Chondrocyte (in vitro differentiated cells): ENCODE data around the gene NRIP3. TPM values are rescaled to one million over a fixed set of nuclear protein-coding genes. Genes with fewer than 3 reads are reported as not detected.
A peak's percentile ranks its signal among the peaks of the same experiment; 100 is the strongest.
"Not testable (repeated sequence)": the region's sequence is repeated elsewhere in the genome, so short reads cannot be mapped to it uniquely, and the experiment has no call there.

ENCODE experiments used
- DNase-seq: peaks from one replicate; pipeline ENCODE4 v3.0.0; 2021; ENCODE audit warnings: mixed read lengths, low spot score
- H3K27ac Mint-ChIP-seq: one replicate; pipeline ENCODE4 v1.8.0; 2021; ENCODE audit warnings: mild to moderate bottlenecking, moderate library complexity, mixed read lengths; ENCODE audit not compliant: unreplicated experiment
- H3K27me3 Mint-ChIP-seq: 2 replicates; pipeline ENCODE4 v1.8.0; 2021; ENCODE audit warnings: low read depth, mixed read lengths
- H3K36me3 Mint-ChIP-seq: 2 replicates; pipeline ENCODE4 v1.8.0; 2021; ENCODE audit warnings: low read depth, mixed read lengths
- H3K4me1 Mint-ChIP-seq: 2 replicates; pipeline ENCODE4 v1.8.0; 2021; ENCODE audit warnings: low read depth, mild to moderate bottlenecking, mixed read lengths
- H3K4me3 Mint-ChIP-seq: one replicate; pipeline ENCODE4 v1.8.0; 2021; ENCODE audit warnings: mild to moderate bottlenecking, moderate library complexity, mixed read lengths; ENCODE audit not compliant: unreplicated experiment
- H3K9me3 Mint-ChIP-seq: 2 replicates; pipeline ENCODE4 v1.8.0; 2021; ENCODE audit warnings: low read depth, mixed read lengths
- total RNA-seq: library from RNA; stranded (reverse); gene quantifications from 3 replicates; pipeline ENCODE4 v1.2.1, GENCODE V29; 2021
- TF ChIP-seq, protein P1 (sequence below): fragments of 200-600 bp; sonication (generic); IDR thresholded peaks from 2 replicates; pipeline ENCODE4 v1.5.0; 2021; ENCODE audit warnings: antibody characterized with exemption, mild to moderate bottlenecking, moderate library complexity

Gene NRIP3
- total RNA-seq, 1 donor from 2014 or later: 3.5 TPM

DNA sequence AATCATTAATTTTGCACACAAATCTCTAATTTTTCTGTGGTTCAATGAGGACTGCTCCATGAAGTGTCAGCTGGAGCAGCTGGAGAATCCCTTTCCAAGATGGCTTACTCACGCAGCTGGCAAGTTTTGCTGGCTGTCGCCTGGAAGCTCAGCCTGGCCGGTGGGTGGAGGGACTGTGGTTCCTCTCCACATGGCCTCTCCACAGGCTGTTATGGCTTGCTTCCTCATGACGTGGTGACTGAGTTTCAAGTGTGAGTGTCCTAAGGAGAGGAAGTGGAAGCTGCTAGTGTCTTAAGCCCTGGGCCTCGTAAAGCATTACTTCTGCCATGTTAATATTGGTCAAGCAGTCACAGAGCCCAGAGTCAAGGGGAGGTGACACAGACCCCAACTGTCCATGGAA lies 14.0 kb upstream of the NRIP3 start:
- H3K4me3 Mint-ChIP-seq: no peak overlapping the region
- no peak for DNase-seq
- H3K36me3 Mint-ChIP-seq: peaks cover 4% of the 10 kb centered on the region
- TF ChIP-seq, protein P1, sequence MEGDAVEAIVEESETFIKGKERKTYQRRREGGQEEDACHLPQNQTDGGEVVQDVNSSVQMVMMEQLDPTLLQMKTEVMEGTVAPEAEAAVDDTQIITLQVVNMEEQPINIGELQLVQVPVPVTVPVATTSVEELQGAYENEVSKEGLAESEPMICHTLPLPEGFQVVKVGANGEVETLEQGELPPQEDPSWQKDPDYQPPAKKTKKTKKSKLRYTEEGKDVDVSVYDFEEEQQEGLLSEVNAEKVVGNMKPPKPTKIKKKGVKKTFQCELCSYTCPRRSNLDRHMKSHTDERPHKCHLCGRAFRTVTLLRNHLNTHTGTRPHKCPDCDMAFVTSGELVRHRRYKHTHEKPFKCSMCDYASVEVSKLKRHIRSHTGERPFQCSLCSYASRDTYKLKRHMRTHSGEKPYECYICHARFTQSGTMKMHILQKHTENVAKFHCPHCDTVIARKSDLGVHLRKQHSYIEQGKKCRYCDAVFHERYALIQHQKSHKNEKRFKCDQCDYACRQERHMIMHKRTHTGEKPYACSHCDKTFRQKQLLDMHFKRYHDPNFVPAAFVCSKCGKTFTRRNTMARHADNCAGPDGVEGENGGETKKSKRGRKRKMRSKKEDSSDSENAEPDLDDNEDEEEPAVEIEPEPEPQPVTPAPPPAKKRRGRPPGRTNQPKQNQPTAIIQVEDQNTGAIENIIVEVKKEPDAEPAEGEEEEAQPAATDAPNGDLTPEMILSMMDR: no peak
- H3K27me3 Mint-ChIP-seq: no peaks in the 10 kb centered on the region
- H3K27ac Mint-ChIP-seq: no peak overlapping the region
- peaks cover 5% of the 10 kb centered on the region for H3K9me3 Mint-ChIP-seq
- H3K4me1 Mint-ChIP-seq: no peaks in the 10 kb centered on the region

DNA sequence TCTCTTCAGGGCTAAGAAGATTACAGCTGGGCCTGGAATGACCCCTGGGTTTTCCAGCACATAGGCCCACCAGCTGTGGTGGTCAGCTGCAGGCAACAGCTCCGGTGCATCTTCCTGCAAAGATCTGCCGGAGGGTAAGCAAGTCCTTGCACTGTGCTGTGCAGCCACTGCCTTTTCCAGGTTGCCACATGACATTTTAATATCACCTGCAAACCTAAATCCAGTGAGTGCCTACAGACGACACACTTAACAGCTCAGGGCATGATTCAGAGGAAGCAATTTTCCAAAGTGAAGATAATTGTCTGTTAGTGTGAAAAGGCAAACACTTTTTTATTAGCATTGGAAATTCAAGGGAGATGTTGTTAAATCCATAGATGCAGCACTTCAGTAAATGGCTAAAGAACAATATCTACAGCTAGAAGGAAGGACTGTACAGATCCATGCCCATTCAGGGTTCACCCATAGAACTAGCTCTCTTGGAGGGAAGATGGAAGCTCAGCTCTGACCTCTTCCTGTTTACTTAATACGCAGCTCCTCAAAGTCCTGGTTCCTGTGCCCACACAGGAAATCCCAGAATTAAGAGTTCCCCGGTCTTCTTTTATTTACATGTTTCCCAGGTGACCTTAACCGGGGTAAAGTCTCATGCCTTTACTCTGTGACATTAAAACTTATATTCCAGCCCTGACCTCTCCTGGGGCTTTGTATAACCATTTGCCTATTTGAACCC lies 13.3 kb upstream of the NRIP3 start:
- Mint-ChIP-seq H3K27me3 (no peaks in the 10 kb centered on the region), H3K9me3 (peaks cover 5% of the 10 kb centered on the region), H3K4me1 (no peaks in the 10 kb centered on the region), H3K4me3 (no peak overlapping the region), H3K36me3 (peaks cover 4% of the 10 kb centered on the region), H3K27ac (no peak overlapping the region)
- TF ChIP-seq, protein P1: no peak
- DNase-seq: no peak

DNA sequence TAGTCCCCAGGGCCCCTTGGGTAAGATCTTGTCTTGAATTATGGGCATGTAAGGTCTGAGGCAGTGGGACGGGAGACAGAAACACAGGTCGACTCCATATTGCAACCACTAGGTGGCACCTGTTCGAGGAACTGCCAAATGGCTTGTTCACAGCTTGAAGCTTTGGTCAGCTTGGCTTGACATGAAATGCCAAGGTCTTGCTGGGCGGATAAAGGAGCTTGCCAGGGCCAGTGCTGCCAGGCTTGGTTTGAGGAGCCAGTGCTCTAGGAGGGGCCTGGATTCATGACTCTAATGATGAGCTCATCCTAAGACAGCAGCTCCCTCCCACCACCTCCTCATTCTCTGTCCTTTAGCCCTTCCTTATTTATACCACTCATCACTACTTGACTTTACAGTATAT lies 11.9 kb upstream of the NRIP3 start:
- peaks cover 2% of the 10 kb centered on the region for H3K36me3 Mint-ChIP-seq
- H3K27ac Mint-ChIP-seq: no peak overlapping the region
- H3K4me3 Mint-ChIP-seq: no peak overlapping the region
- no peaks in the 10 kb centered on the region for H3K4me1 Mint-ChIP-seq
- TF ChIP-seq, protein P1: peak; percentile 85
- no peaks in the 10 kb centered on the region for H3K27me3 Mint-ChIP-seq
- no peak for DNase-seq
- peaks cover 7% of the 10 kb centered on the region for H3K9me3 Mint-ChIP-seq

DNA sequence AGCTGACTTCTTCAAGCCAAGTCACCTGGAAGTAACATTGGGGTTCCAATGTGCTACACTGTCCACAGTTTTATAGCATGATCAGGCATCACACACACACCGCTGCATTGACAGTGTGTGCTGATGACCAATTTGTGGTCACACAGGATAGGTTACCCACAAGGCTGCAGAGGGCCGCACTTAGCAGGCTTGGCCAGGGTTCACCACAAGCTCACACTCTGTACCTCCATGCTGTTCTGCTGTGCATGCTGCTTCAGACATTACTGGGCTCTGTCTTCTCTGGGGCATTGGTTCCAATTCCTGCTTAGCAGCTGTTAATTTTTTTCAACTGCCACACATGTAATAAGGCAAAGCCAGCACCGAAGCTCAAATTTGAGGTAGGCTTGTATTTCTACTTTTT lies 11.0 kb upstream of the NRIP3 start:
- no peak overlapping the region for H3K27ac Mint-ChIP-seq
- TF ChIP-seq, protein P1: no peak
- no peak for DNase-seq
- H3K4me3 Mint-ChIP-seq: no peak overlapping the region
- peaks cover 3% of the 10 kb centered on the region for H3K36me3 Mint-ChIP-seq
- no peaks in the 10 kb centered on the region for H3K27me3 Mint-ChIP-seq
- no peaks in the 10 kb centered on the region for H3K4me1 Mint-ChIP-seq
- peaks cover 12% of the 10 kb centered on the region for H3K9me3 Mint-ChIP-seq

DNA sequence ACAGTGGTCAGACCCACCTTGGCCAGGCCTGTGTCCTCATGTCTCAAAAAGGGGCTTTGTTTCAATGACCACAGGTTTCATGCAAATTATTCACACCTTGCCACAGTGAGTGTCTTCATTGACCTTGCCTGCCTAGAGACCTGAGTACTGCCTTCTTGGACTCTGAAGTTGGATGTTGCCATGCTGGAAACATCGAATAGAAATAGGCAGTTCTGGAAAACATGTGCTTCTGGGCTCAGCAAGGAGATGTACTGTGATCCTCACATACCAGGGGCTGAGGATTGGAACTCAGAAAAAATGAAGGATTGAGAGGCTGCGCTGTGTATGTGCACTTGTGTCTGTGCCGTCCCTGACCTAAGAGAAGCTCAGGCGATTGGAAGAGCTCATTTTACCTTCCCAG lies 9.6 kb upstream of the NRIP3 start:
- no peaks in the 10 kb centered on the region for H3K4me1 Mint-ChIP-seq
- no peak overlapping the region for H3K27ac Mint-ChIP-seq
- TF ChIP-seq, protein P1: no peak

DNA sequence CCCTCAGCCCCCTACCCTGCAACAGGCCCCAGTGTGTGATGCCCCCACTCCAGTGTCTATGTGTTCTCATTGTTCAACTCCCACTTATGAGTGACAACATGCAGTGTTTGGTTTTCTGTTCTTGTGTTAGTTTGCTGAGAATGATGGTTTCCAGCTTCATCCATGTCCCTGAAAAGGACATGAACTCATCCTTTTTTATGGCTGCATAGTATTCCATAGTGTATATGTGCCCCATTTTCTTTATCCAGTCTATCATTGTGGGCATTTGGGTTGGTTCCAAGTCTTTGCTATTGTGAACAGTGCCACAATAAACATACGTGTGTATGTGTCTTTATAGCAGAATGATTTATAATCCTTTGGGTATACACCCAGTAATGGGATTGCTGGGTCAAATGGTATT lies 5.7 kb upstream of the NRIP3 start:
- not testable (repeated sequence) for H3K27me3 Mint-ChIP-seq, H3K27ac Mint-ChIP-seq, H3K4me3 Mint-ChIP-seq, DNase-seq, H3K4me1 Mint-ChIP-seq, H3K36me3 Mint-ChIP-seq
- peaks cover 12% of the 10 kb centered on the region for H3K9me3 Mint-ChIP-seq

More for the DNA sequence above, 9.6 kb upstream of the NRIP3 start:
- no peaks in the 10 kb centered on the region for H3K27me3 Mint-ChIP-seq
- peaks cover 3% of the 10 kb centered on the region for H3K36me3 Mint-ChIP-seq
- H3K4me3 Mint-ChIP-seq: no peak overlapping the region
- H3K9me3 Mint-ChIP-seq: peaks cover 12% of the 10 kb centered on the region
- DNase-seq: no peak
